ENCODE data around the gene UBE4A.

GRCh38 chr11:118441770-118442275 lies 82.4 kb downstream of the UBE4A start:
- TF ChIP-seq POLR2AphosphoS5 (IDR thresholded peaks at IDR 0.05; ENCODE audit: low read depth, low read length) = no peak
- TF ChIP-seq TAF1 (IDR thresholded peaks at IDR 0.05; ENCODE audit: borderline replicate concordance, low read depth, low read length) = no peak
